T-cell (primary cell): ENCODE measurements around the gene ZNF579. TPM values are rescaled to one million over a fixed set of nuclear protein-coding genes. Genes with fewer than 3 reads are reported as not detected.

Experiments
- ATAC-seq, 4 experiments: fragments of 200-7000 bp in 3 of 4; fragments of 150-1000 bp in 1 of 4; cut with Tn5 transposase; replicated peaks in 1 of 4; 1 replicate in 3 of 4; 2 replicates in 1 of 4; pipeline ENCODE4 v1.10.0; 2021; ENCODE audit warnings: moderate library complexity in 3 of 4, mild to moderate bottlenecking in 2 of 4, moderate number of reproducible peaks in 1 of 4
- CTCF ChIA-PET, 2 donors: fragments of 300-600 bp; sonication (Branson Sonifier 250); formaldehyde crosslinking; loops; one replicate each; lab custom pipeline; 2022; ENCODE audit warnings: antibody characterized with exemption in 2 of 2; lab: Charles Lee
- POLR2A ChIA-PET, 2 donors: fragments of 300-600 bp; sonication (Branson Sonifier 250); formaldehyde crosslinking; loops; one replicate each; lab custom pipeline; 2022; ENCODE audit warnings: antibody characterized with exemption in 2 of 2; lab: Charles Lee
- DNase-seq, 35 experiments: peaks; one replicate each; pipeline versions ENCODE4 v3.0.0 to v3.0.0-alpha.2; 2013 to 2023
- H3K27ac ChIP-seq: one replicate; pipeline ENCODE4 v1.5.1; 2013; ENCODE audit warnings: low read length
- H3K27me3 ChIP-seq, 2 experiments: replicated peaks in 1 of 2; 1 replicate in 1 of 2; 2 replicates in 1 of 2; pipeline versions ENCODE4 v1.6.1 to v1.7.0; 2013; ENCODE audit warnings: low read length in 1 of 2, mixed read lengths in 1 of 2; ENCODE audit not compliant: control insufficient read depth in 2 of 2, insufficient read depth in 2 of 2; ENCODE audit errors: extremely low read depth in 1 of 2
- H3K36me3 ChIP-seq, 2 donors: 1 replicate in 1 of 2; 2 replicates in 1 of 2; pipeline versions ENCODE4 v1.6.1 to v1.7.0; 2013; ENCODE audit warnings: low read length in 1 of 2; ENCODE audit not compliant: control insufficient read depth in 2 of 2, insufficient read depth in 1 of 2; ENCODE audit errors: extremely low read depth in 1 of 2
- H3K4me1 ChIP-seq, 2 experiments: 1 replicate in 1 of 2; 2 replicates in 1 of 2; pipeline versions ENCODE4 v1.6.1 to v1.7.0; 2013; ENCODE audit warnings: low read length in 2 of 2, mixed read lengths in 1 of 2; ENCODE audit not compliant: insufficient read depth in 2 of 2, control insufficient read depth in 1 of 2; ENCODE audit errors: extremely low read depth in 1 of 2
- H3K4me3 ChIP-seq, 2 donors: 1 replicate in 1 of 2; 2 replicates in 1 of 2; pipeline versions ENCODE4 v1.5.1 to v1.7.0; 2013; ENCODE audit warnings: mild to moderate bottlenecking in 2 of 2, low read length in 1 of 2, moderate library complexity in 1 of 2; ENCODE audit not compliant: control insufficient read depth in 1 of 2; ENCODE audit errors: extremely low read depth in 1 of 2
- H3K9me3 ChIP-seq: 2 replicates; pipeline ENCODE4 v1.7.0; 2013
- H3K27ac Mint-ChIP-seq, 2 donors: one replicate each; pipeline ENCODE4 v1.8.0; 2020 to 2021; ENCODE audit warnings: mild to moderate bottlenecking in 2 of 2, mixed read lengths in 2 of 2
- H3K27me3 Mint-ChIP-seq, 2 donors: one replicate each; pipeline ENCODE4 v1.8.0; 2021 to 2022; ENCODE audit warnings: mixed read lengths in 2 of 2
- H3K36me3 Mint-ChIP-seq: one replicate; pipeline ENCODE4 v1.8.0; 2021; ENCODE audit warnings: mixed read lengths
- H3K4me1 Mint-ChIP-seq, 3 donors: one replicate each; pipeline ENCODE4 v1.8.0; 2020 to 2022; ENCODE audit warnings: mixed read lengths in 3 of 3, mild to moderate bottlenecking in 1 of 3
- H3K4me3 Mint-ChIP-seq, 3 donors: one replicate each; pipeline ENCODE4 v1.8.0; 2020 to 2022; ENCODE audit warnings: mild to moderate bottlenecking in 3 of 3, mixed read lengths in 3 of 3, moderate library complexity in 3 of 3
- H3K9me3 Mint-ChIP-seq, 3 donors: one replicate each; pipeline ENCODE4 v1.8.0; 2020 to 2022; ENCODE audit warnings: mixed read lengths in 3 of 3
- WGBS: methylation state at CpG from one replicate; pipeline ENCODE4 v1.1.5; 2013; ENCODE audit warnings: missing lambda C conversion rate; ENCODE audit not compliant: insufficient coverage; 5-methylcytosine and 5-hydroxymethylcytosine counted together
- total RNA-seq, 35 experiments: library from RNA in 6 of 35; stranded (reverse) in 6 of 35; fragments of 120-200 nt in 1 of 35; gene quantifications; one replicate each; pipeline versions ENCODE4 v1.2.1 to v1.2.4 and lab custom pipeline; 2013 to 2026

Gene ZNF579
- total RNA-seq, 5 donors from 2014 or later (not counting 1 experiment from before 2014, with no cell fraction given), result 5.4 to 13.3 (median 10.0) TPM

DNA sequence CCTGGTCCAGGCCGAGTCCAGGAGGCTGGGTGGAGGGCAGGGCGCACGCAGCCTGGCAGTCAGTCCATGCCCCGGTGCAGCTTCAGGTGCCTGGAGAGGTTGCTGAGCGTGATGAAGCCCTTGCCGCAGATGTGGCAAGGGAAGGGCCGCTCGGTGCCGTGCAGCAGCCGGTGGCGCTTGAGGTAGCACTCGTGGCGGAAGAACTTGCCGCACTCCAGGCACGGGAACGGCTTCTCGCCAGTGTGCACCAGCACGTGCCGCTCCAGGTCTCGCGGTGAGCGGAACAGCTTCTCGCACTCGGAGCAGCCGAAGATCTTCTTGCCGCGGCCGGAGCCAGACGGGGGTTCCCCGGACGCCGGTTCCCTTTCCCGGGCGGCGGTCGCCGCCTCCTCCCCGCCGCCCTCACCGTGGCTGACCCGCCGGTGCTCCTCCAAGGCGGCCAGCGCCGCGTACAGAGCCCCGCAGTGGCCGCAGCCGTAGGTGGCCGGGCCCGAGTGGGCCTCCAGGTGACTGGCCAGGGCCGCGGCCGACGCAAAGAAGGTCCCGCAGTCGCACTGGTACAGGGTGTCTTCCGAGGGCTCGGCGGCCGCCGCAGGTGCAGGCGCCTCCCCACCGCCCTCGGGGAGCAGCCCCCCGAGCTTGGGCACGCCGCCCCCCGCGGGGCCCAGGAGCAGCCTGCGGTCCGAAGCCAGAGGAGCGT lies 11.9 kb upstream of the ZNF579 start:
- DNase-seq (no peak), ATAC-seq (no peak)
- H3K36me3 ChIP-seq, result peaks cover 23 to 28% of the 10 kb centered on the region in 2 donors
- H3K9me3 ChIP-seq, result no peaks in the 10 kb centered on the region
- peaks cover 0 to 3% of the 10 kb centered on the region in 2 experiments for H3K27me3 ChIP-seq
- Mint-ChIP-seq H3K27me3 (no peaks in the 10 kb centered on the region), H3K36me3 (peaks cover 34% of the 10 kb centered on the region), H3K27ac (no peak overlapping the region), H3K4me1 (peaks cover under 1 to 11% (median 5%) of the 10 kb centered on the region in 3 donors), H3K4me3 (no peak overlapping the region), H3K9me3 (no peaks in the 10 kb centered on the region)
- no peak overlapping the region for H3K4me3 ChIP-seq
- WGBS, result 97% methylated on average over 73 of the region's 73 CpGs
- H3K4me1 ChIP-seq, result peaks cover 3 to 8% of the 10 kb centered on the region in 2 experiments
- H3K27ac ChIP-seq, result no peak overlapping the region
- CTCF ChIA-PET, result interaction anchor here in 1 of 2 donors (0.7 kb wide), 1 partner anchor 31 kb away, joined by 4 read pairs; no protein-coding TSS in a partner anchor
- POLR2A ChIA-PET, result no interaction called here

DNA sequence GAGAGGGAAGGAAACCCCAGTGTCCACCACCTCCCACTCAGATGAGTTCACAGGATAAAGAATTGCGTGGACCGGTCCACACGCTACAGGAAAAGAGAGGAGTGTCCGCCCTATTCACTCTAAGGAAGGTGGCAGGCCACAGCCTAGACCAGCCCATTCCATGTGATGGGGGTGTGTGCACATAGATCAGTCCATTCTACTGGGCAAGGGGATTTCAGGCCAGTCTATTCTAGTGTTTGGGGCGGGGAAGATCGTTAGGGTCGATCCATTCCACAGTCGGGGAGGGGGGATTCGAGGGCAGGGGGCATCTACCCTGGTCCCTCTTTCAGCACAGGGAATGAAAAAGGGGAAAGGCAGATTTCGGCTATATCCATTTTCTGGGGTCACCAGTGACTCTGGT lies 10.9 kb upstream of the ZNF579 start:
- POLR2A ChIA-PET, result no interaction called here
- peaks cover 28% of the 10 kb centered on the region for H3K36me3 Mint-ChIP-seq
- Histone ChIP-seq H3K27me3 (peaks cover 0 to 10% of the 10 kb centered on the region in 2 experiments), H3K4me1 (peaks cover 11 to 17% of the 10 kb centered on the region in 2 experiments), H3K36me3 (peaks cover 20 to 23% of the 10 kb centered on the region in 2 donors), H3K9me3 (no peaks in the 10 kb centered on the region), H3K27ac (no peak overlapping the region), H3K4me3 (no peak overlapping the region)
- ATAC-seq, result no peak
- no peak overlapping the region for H3K27ac Mint-ChIP-seq
- H3K4me1 Mint-ChIP-seq, result peaks cover 7 to 21% (median 10%) of the 10 kb centered on the region in 3 donors
- no peaks in the 10 kb centered on the region for H3K9me3 Mint-ChIP-seq
- WGBS, result 100% methylated on average over 3 of the region's 10 CpGs
- no peak overlapping the region for H3K4me3 Mint-ChIP-seq
- DNase-seq, result no peak
- CTCF ChIA-PET, result no interaction called here
- no peaks in the 10 kb centered on the region for H3K27me3 Mint-ChIP-seq

GRCh38 chr19:55590617-55591016 lies 10.0 kb upstream of the ZNF579 start:
- H3K4me1 ChIP-seq, result peaks cover 15 to 27% of the 10 kb centered on the region in 2 experiments
- no peak overlapping the region for H3K27ac Mint-ChIP-seq

GRCh38 chr19:55590109-55590508 lies 9.5 kb upstream of the ZNF579 start:
- peaks cover 17 to 29% of the 10 kb centered on the region in 2 experiments for H3K4me1 ChIP-seq
- peaks cover 0 to 17% of the 10 kb centered on the region in 2 experiments for H3K27me3 ChIP-seq
- H3K4me1 Mint-ChIP-seq, result peaks cover 20 to 34% (median 21%) of the 10 kb centered on the region in 3 donors
- no peak overlapping the region for H3K4me3 ChIP-seq
- peak overlapping the region in 1 of 3 donors; percentile 11 for H3K4me3 Mint-ChIP-seq
- ATAC-seq (no peak), DNase-seq (no peak)
- ChIA-PET CTCF (interaction anchor here in 1 of 2 donors (0.6 kb wide), 1 partner anchor 31 kb away, joined by 3 read pairs; no protein-coding TSS in a partner anchor), POLR2A (no interaction called here)
- H3K27ac ChIP-seq, result no peak overlapping the region
- no peak overlapping the region for H3K27ac Mint-ChIP-seq
- peaks cover 0 to 2% of the 10 kb centered on the region in 2 donors for H3K27me3 Mint-ChIP-seq
- no peaks in the 10 kb centered on the region for H3K9me3 ChIP-seq
- H3K36me3 ChIP-seq, result peaks cover 10 to 16% of the 10 kb centered on the region in 2 donors
- 69% methylated on average over 4 of the region's 7 CpGs for WGBS
- H3K36me3 Mint-ChIP-seq, result peaks cover 13% of the 10 kb centered on the region
- H3K9me3 Mint-ChIP-seq, result no peaks in the 10 kb centered on the region

More at GRCh38 chr19:55590617-55591016, 10.0 kb upstream of the ZNF579 start:
- ATAC-seq (no peak), DNase-seq (no peak)
- Mint-ChIP-seq H3K9me3 (no peaks in the 10 kb centered on the region), H3K4me3 (no peak overlapping the region), H3K27me3 (no peaks in the 10 kb centered on the region), H3K36me3 (peaks cover 18% of the 10 kb centered on the region), H3K4me1 (peaks cover 16 to 29% (median 16%) of the 10 kb centered on the region in 3 donors)
- H3K27me3 ChIP-seq, result peaks cover 0 to 17% of the 10 kb centered on the region in 2 experiments
- ChIA-PET CTCF (no interaction called here), POLR2A (no interaction called here)
- no peak overlapping the region for H3K4me3 ChIP-seq
- WGBS, result 73% methylated on average over 2 of the region's 10 CpGs
- no peak overlapping the region for H3K27ac ChIP-seq
- H3K36me3 ChIP-seq, result peaks cover 14 to 18% of the 10 kb centered on the region in 2 donors
- H3K9me3 ChIP-seq, result no peaks in the 10 kb centered on the region

GRCh38 chr19:55588738-55589137 lies 8.1 kb upstream of the ZNF579 start:
- CTCF ChIA-PET, result no interaction called here
- DNase-seq (no peak), ATAC-seq (no peak)
- Histone ChIP-seq H3K9me3 (no peaks in the 10 kb centered on the region), H3K4me1 (peaks cover 17 to 29% of the 10 kb centered on the region in 2 experiments), H3K4me3 (no peak overlapping the region), H3K27me3 (peaks cover 0 to 17% of the 10 kb centered on the region in 2 experiments), H3K27ac (no peak overlapping the region), H3K36me3 (peaks cover 5 to 16% of the 10 kb centered on the region in 2 donors)
- POLR2A ChIA-PET, result no interaction called here
- Mint-ChIP-seq H3K27ac (no peak overlapping the region), H3K9me3 (no peaks in the 10 kb centered on the region), H3K4me1 (peaks cover 20 to 34% (median 23%) of the 10 kb centered on the region in 3 donors), H3K27me3 (peaks cover 0 to 2% of the 10 kb centered on the region in 2 donors), H3K36me3 (peaks cover 7% of the 10 kb centered on the region), H3K4me3 (no peak overlapping the region)
- 89% methylated on average over 6 of the region's 8 CpGs for WGBS

DNA sequence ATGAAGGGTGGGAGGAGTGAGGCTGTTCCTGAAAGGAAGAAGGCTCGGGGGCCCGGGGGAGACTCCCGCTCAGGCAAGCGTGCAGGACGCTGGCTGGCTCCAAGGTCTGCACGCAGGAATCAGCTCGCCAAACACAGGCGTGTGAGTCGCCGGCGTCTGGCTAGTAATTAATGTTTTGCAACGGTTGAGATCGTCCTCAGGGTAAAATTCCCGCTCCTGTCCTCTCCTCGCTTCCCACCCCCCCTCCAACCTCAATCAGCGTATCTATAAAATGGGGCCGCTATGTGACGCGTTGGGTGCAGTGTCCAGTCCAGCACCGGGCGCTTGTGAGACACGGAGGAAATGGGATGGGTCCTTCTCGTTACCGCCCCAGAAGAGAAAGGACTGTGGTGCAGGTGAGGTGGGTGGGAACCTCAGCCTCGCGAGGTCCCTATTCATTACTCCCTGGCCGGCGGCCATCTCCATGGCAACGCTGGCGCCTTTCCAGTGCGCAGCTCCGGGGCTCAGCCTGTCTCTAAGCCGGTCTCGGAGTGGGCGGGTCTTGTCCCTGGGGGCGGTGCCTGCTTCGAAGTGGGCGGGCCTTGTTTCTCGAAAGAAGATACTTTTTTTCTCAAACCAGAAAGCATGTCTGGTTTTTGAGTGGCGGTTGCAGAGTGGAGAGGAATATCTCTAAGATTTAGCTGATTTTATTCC lies 6.5 kb upstream of the ZNF579 start:
- POLR2A ChIA-PET, result interaction anchor here in 1 of 2 donors (0.7 kb wide), 1 partner anchor 53 kb away, joined by 3 read pairs; no protein-coding TSS in a partner anchor
- H3K9me3 Mint-ChIP-seq, result no peaks in the 10 kb centered on the region

More for the DNA sequence above, 6.5 kb upstream of the ZNF579 start:
- peaks cover 0 to 17% of the 10 kb centered on the region in 2 experiments for H3K27me3 ChIP-seq
- Mint-ChIP-seq H3K36me3 (peaks cover 4% of the 10 kb centered on the region), H3K4me3 (peak overlapping the region; percentile 77 to 83 (median 82)), H3K27me3 (peaks cover 0 to 2% of the 10 kb centered on the region in 2 donors), H3K4me1 (peaks cover 20 to 35% (median 25%) of the 10 kb centered on the region in 3 donors), H3K27ac (peak overlapping the region; percentile 78 to 82)
- 5% methylated on average over 17 of the region's 40 CpGs for WGBS
- DNase-seq, result peak; percentile 79 to 96 (median 89)
- ATAC-seq, result peak; percentile 90 to 97 (median 94)
- no peak overlapping the region for H3K27ac ChIP-seq
- H3K9me3 ChIP-seq, result no peaks in the 10 kb centered on the region
- peak overlapping the region; percentile 40 to 57 for H3K4me3 ChIP-seq
- H3K4me1 ChIP-seq, result peaks cover 17 to 29% of the 10 kb centered on the region in 2 experiments
- peaks cover 2 to 4% of the 10 kb centered on the region in 2 donors for H3K36me3 ChIP-seq
- CTCF ChIA-PET, result interaction anchor here in 1 of 2 donors (0.6 to 1.2 kb wide), 3 partner anchors 13 to 66 kb away, joined by 3 to 5 read pairs (median 4); partner anchors contain the start of genes ZNF524 and ZNF865
